H1 (cell line): ENCODE measurements around the gene DELE1.

ENCODE experiments used
- ASH2L ChIP-seq: fragments of 200-600, 300-600 bp; sonication (generic); IDR thresholded peaks from one replicate; pipeline ENCODE4 v1.7.1; 2017; ENCODE audit warnings: low read length
- CEBPB ChIP-seq: IDR thresholded peaks from 2 replicates; pipeline ENCODE4 v1.6.1; 2012; ENCODE audit warnings: low read depth, low read length
- EP300 ChIP-seq, 2 experiments: IDR thresholded peaks; 1 replicate in 1 of 2; 2 replicates in 1 of 2; pipeline ENCODE4 v1.6.1; 2011 to 2012; ENCODE audit warnings: low read depth in 2 of 2, low read length in 2 of 2, mild to moderate bottlenecking in 2 of 2, borderline replicate concordance in 1 of 2, inconsistent platforms in 1 of 2, moderate library complexity in 1 of 2
- EZH2 ChIP-seq: fragments of 200-600 bp; sonication (generic); IDR thresholded peaks from 2 replicates; pipeline ENCODE4 v1.7.1; 2012; ENCODE audit warnings: low read depth, mild to moderate bottlenecking, moderate library complexity, low read length, inconsistent platforms; ENCODE audit not compliant: severe bottlenecking
- FOSL1 ChIP-seq: IDR thresholded peaks from 2 replicates; pipeline ENCODE4 v1.6.1; 2011; ENCODE audit warnings: mild to moderate bottlenecking, low read depth, low read length, moderate library complexity; ENCODE audit not compliant: insufficient read depth
- PHF8 ChIP-seq: fragments of 200-600 bp; sonication (generic); conservative IDR thresholded peaks from 2 replicates; pipeline ENCODE4 v1.7.1; 2012; ENCODE audit warnings: low read depth, mild to moderate bottlenecking, inconsistent platforms, low read length, moderate library complexity
- POLR2A ChIP-seq, 2 experiments: IDR thresholded peaks; 1 replicate in 1 of 2; 2 replicates in 1 of 2; pipeline ENCODE4 v1.6.1; 2011; ENCODE audit warnings: low read depth in 2 of 2, low read length in 2 of 2, mild to moderate bottlenecking in 2 of 2; ENCODE audit errors: control extremely low read depth in 1 of 2
- RFX5 ChIP-seq: IDR thresholded peaks from 2 replicates; pipeline ENCODE4 v1.6.1; 2011; ENCODE audit warnings: low read depth, low read length, improper control_type of control experiment, borderline replicate concordance
- SIRT6 ChIP-seq: IDR thresholded peaks from one replicate; pipeline ENCODE4 v1.7.1; 2012; ENCODE audit warnings: low read length, inconsistent platforms
- TF ChIP-seq, protein P1 (sequence below), 3 experiments: IDR thresholded peaks; 1 replicate in 2 of 3; 2 replicates in 1 of 3; pipeline versions ENCODE4 v1.5.1 to v1.6.1; 2011; ENCODE audit warnings: low read length in 3 of 3, mild to moderate bottlenecking in 3 of 3, inconsistent platforms in 2 of 3, low read depth in 1 of 3, moderate library complexity in 1 of 3; ENCODE audit not compliant: insufficient read depth in 1 of 3; ENCODE audit errors: control extremely low read depth in 1 of 3

- TF ChIP-seq, protein P1, sequence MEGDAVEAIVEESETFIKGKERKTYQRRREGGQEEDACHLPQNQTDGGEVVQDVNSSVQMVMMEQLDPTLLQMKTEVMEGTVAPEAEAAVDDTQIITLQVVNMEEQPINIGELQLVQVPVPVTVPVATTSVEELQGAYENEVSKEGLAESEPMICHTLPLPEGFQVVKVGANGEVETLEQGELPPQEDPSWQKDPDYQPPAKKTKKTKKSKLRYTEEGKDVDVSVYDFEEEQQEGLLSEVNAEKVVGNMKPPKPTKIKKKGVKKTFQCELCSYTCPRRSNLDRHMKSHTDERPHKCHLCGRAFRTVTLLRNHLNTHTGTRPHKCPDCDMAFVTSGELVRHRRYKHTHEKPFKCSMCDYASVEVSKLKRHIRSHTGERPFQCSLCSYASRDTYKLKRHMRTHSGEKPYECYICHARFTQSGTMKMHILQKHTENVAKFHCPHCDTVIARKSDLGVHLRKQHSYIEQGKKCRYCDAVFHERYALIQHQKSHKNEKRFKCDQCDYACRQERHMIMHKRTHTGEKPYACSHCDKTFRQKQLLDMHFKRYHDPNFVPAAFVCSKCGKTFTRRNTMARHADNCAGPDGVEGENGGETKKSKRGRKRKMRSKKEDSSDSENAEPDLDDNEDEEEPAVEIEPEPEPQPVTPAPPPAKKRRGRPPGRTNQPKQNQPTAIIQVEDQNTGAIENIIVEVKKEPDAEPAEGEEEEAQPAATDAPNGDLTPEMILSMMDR (IDR thresholded peaks at IDR 0.05; ENCODE audit: control extremely low read depth in 1 of 3, insufficient read depth in 1 of 3, low read depth in 1 of 3, low read length in 3 of 3) = peak; percentile 80 to 98 (median 93)
- TF ChIP-seq SIRT6 (no peak), EZH2 (no peak), POLR2A (IDR thresholded peaks at IDR 0.05; ENCODE audit: control extremely low read depth in 1 of 2, low read depth in 2 of 2, low read length in 2 of 2) (no peak), CEBPB (no peak), EP300 (IDR thresholded peaks at IDR 0.05; ENCODE audit: borderline replicate concordance in 1 of 2, low read depth in 2 of 2, low read length in 2 of 2) (no peak), ASH2L (no peak), PHF8 (no peak), RFX5 (no peak), FOSL1 (no peak)
Measured at GRCh38 chr5:141951332-141951781, 27.7 kb downstream of the DELE1 start.
